ENCODE data around the gene HSF2. TPM values are rescaled to one million over a fixed set of nuclear protein-coding genes. Genes with fewer than 3 reads are reported as not detected.

Gene HSF2
- total and polyA plus RNA-seq, 10 of the 15 experiments (the other 5 are each of a cell fraction or from before 2014, with no cell fraction given) = 9.5 to 38.3 (median 16.8) TPM

- SMC1A ChIA-PET (ENCODE audit: uncharacterized antibody, unreplicated experiment) = no interaction called here
- H2AFZ ChIP-seq (ENCODE audit: control insufficient read depth, low read depth, low read length) = no peak overlapping the region
- no peaks in the 10 kb centered on the region for H3K9me3 ChIP-seq (replicated peaks; ENCODE audit: control insufficient read depth, insufficient read depth, low read length)
- DNase-seq (ENCODE audit: low read depth, low spot score) (no peak), ATAC-seq (no peak), FAIRE-seq (no peak)
- no peak for TF ChIP-seq RB1 (IDR thresholded peaks at IDR 0.05; ENCODE audit: borderline replicate concordance)
- TF ChIP-seq TCF12 (IDR thresholded peaks at IDR 0.05; ENCODE audit: low read depth, low read length) = no peak
- TF ChIP-seq HDAC6 (IDR thresholded peaks at IDR 0.05; ENCODE audit: unreplicated experiment) = no peak
- no peak for TF ChIP-seq IKZF2 (IDR thresholded peaks at IDR 0.05)
- TF ChIP-seq JUND (IDR thresholded peaks at IDR 0.05; ENCODE audit: low read depth, low read length) = no peak
- no peak for TF ChIP-seq STAT3 (IDR thresholded peaks at IDR 0.05; ENCODE audit: low read depth, low read length)
- no peak for TF ChIP-seq IRF3 (IDR thresholded peaks at IDR 0.05)
- no peak for TF ChIP-seq ZNF622 (IDR thresholded peaks at IDR 0.05)
- TF ChIP-seq USF2 (IDR thresholded peaks at IDR 0.05; ENCODE audit: borderline replicate concordance, low read depth, low read length) = no peak
- no peak for TF ChIP-seq CREB1 (IDR thresholded peaks at IDR 0.05; ENCODE audit: low read depth)
- no peak overlapping the region for H3K4me3 ChIP-seq
- RAD21 ChIA-PET (ENCODE audit: unreplicated experiment) = no interaction called here
- H3K27ac ChIP-seq (ENCODE audit: control insufficient read depth, insufficient read depth) = no peak overlapping the region
- no peaks in the 10 kb centered on the region for H4K20me1 ChIP-seq (ENCODE audit: control insufficient read depth, insufficient read depth)
- CTCF ChIA-PET = no interaction called here
- intact Hi-C loops (cut with micrococcal nuclease; ENCODE audit: unreplicated experiment) (no loop called here), in situ Hi-C loops (cut with MboI) (no loop called here)
- no TSS peak for BruUV-seq (replicated peaks)
- WGBS (ENCODE audit: insufficient coverage, insufficient replicate concordance, low lambda C conversion rate, missing lambda C conversion rate) = 31% methylated on average over 1 of the region's 1 CpG
- POLR2A ChIA-PET = no interaction called here
- no peaks in the 10 kb centered on the region for H3K36me3 ChIP-seq (ENCODE audit: control insufficient read depth in 2 of 2, insufficient read depth in 2 of 2, low read length in 1 of 2)
- no peak overlapping the region for H3K9ac ChIP-seq (ENCODE audit: control insufficient read depth, insufficient read depth, low read length)
- H3K79me2 ChIP-seq (ENCODE audit: control insufficient read depth, insufficient read depth, low read length) = no peaks in the 10 kb centered on the region
- H3K4me2 ChIP-seq (ENCODE audit: control insufficient read depth, insufficient read depth) = no peak overlapping the region
- H3K4me1 ChIP-seq (ENCODE audit: control insufficient read depth, insufficient read depth, low read length) = no peaks in the 10 kb centered on the region
- H3K27me3 ChIP-seq (replicated peaks in 1 of 2; ENCODE audit: control insufficient read depth in 2 of 2, insufficient read depth in 2 of 2, low read length in 1 of 2) = no peaks in the 10 kb centered on the region
Measured at GRCh38 chr6:122369536-122369935, 29.9 kb upstream of the HSF2 start.
